IPS DF 6.9 (cell line): ENCODE data around the gene DTNB.

Experiments used
- DNase-seq: peaks from one replicate; pipeline ENCODE4 v3.0.0-alpha.2; 2013; ENCODE audit warnings: low read depth, low spot score
- H3K27ac ChIP-seq: one replicate; pipeline ENCODE4 v1.5.1; 2013; ENCODE audit warnings: low read length, control low read depth
- H3K27me3 ChIP-seq: 2 replicates; pipeline ENCODE4 v1.6.1; 2013; ENCODE audit warnings: mild to moderate bottlenecking, low read length; ENCODE audit not compliant: control insufficient read depth, insufficient read depth
- H3K36me3 ChIP-seq: 2 replicates; pipeline ENCODE4 v1.6.1; 2013; ENCODE audit warnings: low read length; ENCODE audit not compliant: control insufficient read depth, insufficient read depth
- H3K4me1 ChIP-seq: 2 replicates; pipeline ENCODE4 v1.6.1; 2013; ENCODE audit warnings: low read length; ENCODE audit not compliant: control insufficient read depth, insufficient read depth
- H3K4me3 ChIP-seq: 2 replicates; pipeline ENCODE4 v1.5.1; 2013; ENCODE audit warnings: mild to moderate bottlenecking, low read length
- H3K9me3 ChIP-seq: 2 replicates; pipeline ENCODE4 v1.6.1; 2013; ENCODE audit warnings: low read length, inconsistent platforms; ENCODE audit not compliant: control insufficient read depth, insufficient read depth
- WGBS: extraction: QIAGEN DNeasy Blood & Tissue Kit; methylation state at CpG from one replicate; pipeline ENCODE4 v1.1.7; 2013; ENCODE audit warnings: mixed read lengths, missing lambda C conversion rate; ENCODE audit not compliant: insufficient read length, insufficient coverage; 5-methylcytosine and 5-hydroxymethylcytosine counted together

Gene DTNB

GRCh38 chr2:25401307-25402026 is 271.9 kb downstream of the DTNB start:
- Histone ChIP-seq H3K4me1 (no peaks in the 10 kb centered on the region), H3K27me3 (no peaks in the 10 kb centered on the region), H3K27ac (no peak overlapping the region), H3K36me3 (no peaks in the 10 kb centered on the region), H3K4me3 (no peak overlapping the region), H3K9me3 (no peaks in the 10 kb centered on the region)
- no CpG with 5 or more reads among the region's 8 CpGs for WGBS
- no peak for DNase-seq

GRCh38 chr2:25400576-25401216 is 272.7 kb downstream of the DTNB start:
- Histone ChIP-seq H3K9me3 (no peaks in the 10 kb centered on the region), H3K4me3 (no peak overlapping the region), H3K4me1 (no peaks in the 10 kb centered on the region), H3K36me3 (no peaks in the 10 kb centered on the region), H3K27ac (no peak overlapping the region), H3K27me3 (no peaks in the 10 kb centered on the region)
- no peak for DNase-seq
- WGBS: no CpG with 5 or more reads among the region's 3 CpGs

DNA sequence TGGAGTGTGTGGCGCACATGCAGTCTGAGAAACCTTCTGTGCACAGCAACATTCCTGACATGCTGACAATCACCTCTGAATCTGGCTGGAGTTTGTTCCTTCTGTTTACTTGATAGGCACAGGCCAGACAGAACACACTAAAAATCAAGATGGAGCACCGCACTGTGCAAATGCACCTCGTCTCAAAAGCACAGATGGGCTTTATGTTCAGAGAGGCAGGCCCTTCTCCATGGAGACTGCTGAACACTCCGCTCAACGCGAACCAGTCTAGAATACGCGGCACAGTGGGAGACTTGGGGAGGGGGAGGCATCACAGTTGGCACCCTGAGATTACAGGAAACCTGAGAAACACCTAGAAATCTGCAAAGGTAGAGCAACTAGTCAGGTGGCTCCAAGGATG is 273.2 kb downstream of the DTNB start:
- Histone ChIP-seq H3K27me3 (no peaks in the 10 kb centered on the region), H3K4me1 (no peaks in the 10 kb centered on the region), H3K36me3 (no peaks in the 10 kb centered on the region), H3K4me3 (no peak overlapping the region), H3K9me3 (no peaks in the 10 kb centered on the region), H3K27ac (no peak overlapping the region)
- DNase-seq: no peak
- WGBS: no CpG with 5 or more reads among the region's 8 CpGs

DNA sequence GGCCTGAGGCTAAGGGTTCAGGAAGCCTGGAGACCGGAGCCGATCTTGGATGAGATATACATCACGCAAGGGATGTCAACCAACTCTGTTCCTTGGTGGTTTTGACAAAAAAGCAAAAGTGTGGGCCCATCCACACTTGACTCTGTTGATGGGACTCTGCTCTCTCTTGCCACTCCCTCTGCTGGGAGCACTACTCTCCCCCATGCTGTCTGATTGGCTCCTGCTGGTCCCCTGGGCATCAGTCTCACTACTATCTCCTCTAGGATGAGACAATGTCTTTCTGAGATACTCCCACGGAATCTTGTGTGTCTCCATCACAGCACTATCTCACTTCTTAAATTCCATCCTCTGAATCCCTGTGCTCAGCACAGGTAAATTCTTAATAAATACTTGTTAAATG is 274.8 kb downstream of the DTNB start:
- H3K9me3 ChIP-seq: no peaks in the 10 kb centered on the region
- no peaks in the 10 kb centered on the region for H3K4me1 ChIP-seq
- no CpG with 5 or more reads among the region's 4 CpGs for WGBS
- DNase-seq: no peak
- no peaks in the 10 kb centered on the region for H3K36me3 ChIP-seq
- no peak overlapping the region for H3K4me3 ChIP-seq
- H3K27me3 ChIP-seq: no peaks in the 10 kb centered on the region
- no peak overlapping the region for H3K27ac ChIP-seq

DNA sequence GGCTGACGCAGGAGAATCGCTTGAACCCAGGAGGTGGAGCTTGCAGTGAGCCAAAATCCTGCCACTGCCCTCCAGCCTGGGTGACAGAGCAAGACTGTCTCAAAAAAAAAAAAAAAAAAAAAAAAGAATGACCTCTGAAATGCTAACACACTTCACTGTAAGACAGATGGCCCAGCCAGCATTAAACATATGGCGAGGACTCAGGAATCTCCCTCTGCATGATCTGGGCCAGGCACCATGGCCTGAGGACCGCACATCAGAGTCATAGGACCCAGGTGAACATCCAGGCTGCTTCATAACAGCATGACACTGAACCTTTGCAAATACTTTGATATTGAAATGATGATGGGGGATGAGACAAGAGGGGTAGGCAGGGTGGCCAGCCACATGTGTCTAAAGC is 275.6 kb downstream of the DTNB start:
- Histone ChIP-seq H3K36me3 (no peaks in the 10 kb centered on the region), H3K4me1 (no peaks in the 10 kb centered on the region), H3K9me3 (no peaks in the 10 kb centered on the region), H3K27me3 (no peaks in the 10 kb centered on the region), H3K4me3 (no peak overlapping the region), H3K27ac (no peak overlapping the region)
- WGBS: no CpG with 5 or more reads among the region's 4 CpGs
- DNase-seq: no peak

DNA sequence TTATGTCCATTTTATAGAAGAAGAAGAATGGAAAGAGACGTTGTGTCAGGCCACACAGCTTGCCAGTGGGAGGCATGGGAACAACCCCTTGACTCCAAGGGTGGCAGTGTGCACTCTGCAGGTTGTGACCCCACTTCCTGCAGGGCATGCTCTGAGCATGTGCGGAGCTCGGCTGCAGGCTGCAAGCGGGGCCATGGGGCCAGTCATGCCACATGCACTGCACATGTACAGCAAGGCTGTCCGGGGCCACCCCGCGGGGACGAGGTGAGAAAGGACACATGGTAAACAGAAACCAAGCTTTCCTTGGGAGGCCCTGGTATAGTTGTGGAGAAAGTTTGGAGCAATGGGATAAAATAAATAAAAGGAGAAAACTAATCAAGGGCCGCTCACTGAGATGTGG is 284.2 kb downstream of the DTNB start:
- Histone ChIP-seq H3K4me1 (no peaks in the 10 kb centered on the region), H3K27me3 (no peaks in the 10 kb centered on the region), H3K27ac (no peak overlapping the region), H3K4me3 (no peak overlapping the region), H3K36me3 (no peaks in the 10 kb centered on the region), H3K9me3 (no peaks in the 10 kb centered on the region)
- WGBS: no CpG with 5 or more reads among the region's 9 CpGs
- DNase-seq: no peak

- no CpG with 5 or more reads among the region's 6 CpGs for WGBS
- H3K27me3 ChIP-seq: no peaks in the 10 kb centered on the region
- H3K36me3 ChIP-seq: no peaks in the 10 kb centered on the region
- no peak overlapping the region for H3K27ac ChIP-seq
- no peak for DNase-seq
- H3K4me3 ChIP-seq: no peak overlapping the region
- no peaks in the 10 kb centered on the region for H3K9me3 ChIP-seq
- no peaks in the 10 kb centered on the region for H3K4me1 ChIP-seq
Measured at GRCh38 chr2:25388491-25388890, 284.9 kb downstream of the DTNB start.

DNA sequence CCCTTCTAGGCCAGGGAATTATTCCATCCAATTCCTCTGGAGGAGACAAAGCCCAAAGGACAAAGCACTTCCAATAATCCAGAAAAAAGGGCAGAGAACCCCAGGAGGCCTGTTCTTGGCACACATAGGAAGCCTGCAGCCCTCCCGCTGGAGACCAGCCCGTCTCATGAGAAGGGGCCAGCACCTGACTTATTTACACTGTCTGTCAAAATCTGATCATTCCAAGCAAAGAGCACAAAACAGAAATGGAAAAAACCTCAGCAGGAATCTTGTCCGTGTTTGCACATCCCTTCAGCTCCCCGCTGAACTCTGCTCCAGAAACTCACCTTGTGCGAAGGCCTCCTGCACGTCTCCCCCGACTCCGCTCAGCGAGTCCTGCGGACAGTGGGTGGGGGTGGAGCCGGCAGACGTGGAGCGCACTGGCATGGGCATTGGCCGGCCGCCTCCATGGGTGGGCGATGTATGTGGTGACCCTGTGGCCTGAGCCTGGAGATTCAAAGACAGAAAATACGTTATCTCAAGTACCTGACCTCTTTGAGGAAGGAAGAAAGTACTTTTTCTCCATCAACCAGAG is 285.4 kb downstream of the DTNB start:
- no peaks in the 10 kb centered on the region for H3K4me1 ChIP-seq
- H3K9me3 ChIP-seq: no peaks in the 10 kb centered on the region
- no peaks in the 10 kb centered on the region for H3K36me3 ChIP-seq
- WGBS: no CpG with 5 or more reads among the region's 17 CpGs
- no peaks in the 10 kb centered on the region for H3K27me3 ChIP-seq
- no peak overlapping the region for H3K4me3 ChIP-seq
- DNase-seq: no peak
- H3K27ac ChIP-seq: no peak overlapping the region

- Histone ChIP-seq H3K9me3 (no peaks in the 10 kb centered on the region), H3K4me3 (no peak overlapping the region), H3K27me3 (no peaks in the 10 kb centered on the region), H3K4me1 (no peaks in the 10 kb centered on the region), H3K36me3 (no peaks in the 10 kb centered on the region), H3K27ac (no peak overlapping the region)
- DNase-seq: no peak
- no CpG with 5 or more reads among the region's 19 CpGs for WGBS
Measured at GRCh38 chr2:25386971-25387875, 286.2 kb downstream of the DTNB start.

GRCh38 chr2:25385910-25386309 is 287.5 kb downstream of the DTNB start:
- no CpG with 5 or more reads among the region's 8 CpGs for WGBS
- Histone ChIP-seq H3K4me3 (no peak overlapping the region), H3K9me3 (no peaks in the 10 kb centered on the region), H3K27me3 (no peaks in the 10 kb centered on the region), H3K27ac (no peak overlapping the region), H3K4me1 (no peaks in the 10 kb centered on the region), H3K36me3 (no peaks in the 10 kb centered on the region)
- no peak for DNase-seq
